Measurements from ENCODE around the gene CMC4. TPM values are rescaled to one million over a fixed set of nuclear protein-coding genes. Genes with fewer than 3 reads are reported as not detected.

Gene CMC4
- total RNA-seq, 1 donor from 2014 or later, result 28.1 TPM

GRCh38 chrX:155105919-155106318 is 35.0 kb upstream of the CMC4 start:
- no peak for TF ChIP-seq CTCF (IDR thresholded peaks at IDR 0.05; ENCODE audit: borderline replicate concordance)
- DNase-seq, result no peak
- H3K4me1 ChIP-seq, result no peaks in the 10 kb centered on the region
- no peaks in the 10 kb centered on the region for H3K9me3 ChIP-seq (replicated peaks)
- intact Hi-C loops (cut with micrococcal nuclease), result no loop called here
- no peak overlapping the region for H3K4me3 ChIP-seq
- no peaks in the 10 kb centered on the region for H3K27me3 ChIP-seq (ENCODE audit: low read depth)
- H3K36me3 ChIP-seq, result peaks cover 8% of the 10 kb centered on the region
- H3K27ac ChIP-seq (replicated peaks), result no peak overlapping the region

GRCh38 chrX:155094468-155095061 is 23.6 kb upstream of the CMC4 start:
- no peaks in the 10 kb centered on the region for H3K27me3 ChIP-seq (ENCODE audit: low read depth)
- peak; percentile 68 for TF ChIP-seq CTCF (IDR thresholded peaks at IDR 0.05; ENCODE audit: borderline replicate concordance)
- H3K4me1 ChIP-seq, result no peaks in the 10 kb centered on the region
- no peak overlapping the region for H3K27ac ChIP-seq (replicated peaks)
- H3K36me3 ChIP-seq, result peaks cover 8% of the 10 kb centered on the region
- DNase-seq, result no peak
- H3K9me3 ChIP-seq (replicated peaks), result no peaks in the 10 kb centered on the region
- intact Hi-C loops (cut with micrococcal nuclease), result no loop called here
- no peak overlapping the region for H3K4me3 ChIP-seq

- no peaks in the 10 kb centered on the region for H3K4me1 ChIP-seq
- intact Hi-C loops (cut with micrococcal nuclease), result no loop called here
- no peak for TF ChIP-seq CTCF (IDR thresholded peaks at IDR 0.05; ENCODE audit: borderline replicate concordance)
These were observed 16.2 kb upstream of the CMC4 start for GRCh38 chrX:155086961-155087735.

GRCh38 chrX:155086202-155086840 is 15.4 kb upstream of the CMC4 start:
- intact Hi-C loops (cut with micrococcal nuclease), result no loop called here

More at GRCh38 chrX:155086961-155087735, 16.2 kb upstream of the CMC4 start:
- Histone ChIP-seq H3K27me3 (ENCODE audit: low read depth) (no peaks in the 10 kb centered on the region), H3K4me3 (no peak overlapping the region), H3K9me3 (replicated peaks) (no peaks in the 10 kb centered on the region), H3K27ac (replicated peaks) (no peak overlapping the region), H3K36me3 (peaks cover 4% of the 10 kb centered on the region)
- no peak for DNase-seq

More at GRCh38 chrX:155086202-155086840, 15.4 kb upstream of the CMC4 start:
- Histone ChIP-seq H3K9me3 (replicated peaks) (no peaks in the 10 kb centered on the region), H3K4me1 (no peaks in the 10 kb centered on the region), H3K4me3 (no peak overlapping the region), H3K27me3 (ENCODE audit: low read depth) (no peaks in the 10 kb centered on the region), H3K27ac (replicated peaks) (no peak overlapping the region), H3K36me3 (peaks cover 4% of the 10 kb centered on the region)
- TF ChIP-seq CTCF (IDR thresholded peaks at IDR 0.05; ENCODE audit: borderline replicate concordance), result peak; percentile 58
- DNase-seq, result no peak
